HG03025 (cell line): Measurements from ENCODE around the gene SMARCC2.
"Not testable (repeated sequence)": the region's sequence is repeated elsewhere in the genome, so short reads cannot be mapped to it uniquely, and the experiment has no call there.

ENCODE experiments used
- ATAC-seq: cut with Tn5 transposase; IDR thresholded peaks from one replicate; pipeline ENCODE4 v1.9.1; 2021; ENCODE audit warnings: mild to moderate bottlenecking, moderate library complexity; ENCODE audit not compliant: unreplicated experiment, low FRiP score

Gene SMARCC2

GRCh38 chr12:56165369-56165768 lies 23.9 kb downstream of the SMARCC2 start:
- ATAC-seq = no peak

DNA sequence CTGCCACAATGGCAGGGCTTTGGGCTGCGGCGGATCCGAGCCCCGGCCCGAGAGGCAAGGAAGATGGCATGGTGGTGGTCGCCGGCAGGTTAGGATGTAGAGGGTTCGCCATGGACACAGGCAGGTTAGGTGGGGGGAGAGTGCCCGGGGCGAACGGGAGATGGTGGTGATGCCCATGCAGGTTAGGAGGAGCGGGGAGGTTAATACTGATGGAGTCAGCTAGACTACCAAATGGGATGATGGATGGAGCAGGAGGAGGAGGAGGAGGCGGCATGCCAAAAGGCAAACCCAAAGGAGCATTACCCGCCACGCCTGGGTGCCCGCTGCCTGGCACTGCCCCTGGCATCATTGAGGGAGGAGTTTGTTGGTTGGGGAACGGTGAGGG lies 24.9 kb downstream of the SMARCC2 start:
- no peak for ATAC-seq

DNA sequence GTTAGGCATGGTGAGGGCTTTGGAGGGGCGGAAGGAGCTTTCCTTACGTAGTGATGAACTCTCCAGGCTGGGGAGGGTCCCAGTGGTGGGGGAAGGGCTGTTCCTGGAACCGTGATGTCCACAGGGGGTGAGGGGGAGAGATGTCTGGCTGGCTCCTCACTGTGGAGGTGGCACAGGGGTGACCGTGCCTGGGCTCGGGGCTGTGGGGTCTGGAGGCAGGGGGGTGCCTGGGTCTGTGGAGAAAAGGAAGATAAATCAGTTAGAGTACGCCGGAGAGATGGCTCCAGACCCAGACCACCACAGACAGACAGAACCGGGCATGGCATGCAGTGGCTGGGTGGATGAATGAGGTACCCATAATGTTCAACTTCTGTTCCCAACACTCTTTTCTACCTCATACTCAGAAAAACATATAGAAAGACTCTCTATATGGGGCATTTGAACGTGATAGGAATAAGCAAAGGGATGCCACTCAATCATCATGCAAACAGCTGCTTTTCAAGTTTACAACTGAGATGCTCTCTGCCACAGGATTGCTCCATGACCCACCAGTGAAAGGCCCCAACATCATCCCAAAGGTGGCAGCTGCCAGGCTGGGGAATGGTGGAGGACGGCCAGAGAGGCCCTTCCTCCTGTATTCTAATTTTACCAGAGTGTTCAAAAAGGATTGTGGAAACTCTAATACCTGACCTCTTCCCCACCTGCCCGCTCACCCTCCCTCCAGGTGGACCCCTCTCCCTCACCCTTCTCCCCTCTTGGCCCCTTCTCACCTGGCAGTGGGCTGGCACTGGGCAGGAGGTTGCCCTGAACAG lies 25.5 kb downstream of the SMARCC2 start:
- ATAC-seq = no peak

DNA sequence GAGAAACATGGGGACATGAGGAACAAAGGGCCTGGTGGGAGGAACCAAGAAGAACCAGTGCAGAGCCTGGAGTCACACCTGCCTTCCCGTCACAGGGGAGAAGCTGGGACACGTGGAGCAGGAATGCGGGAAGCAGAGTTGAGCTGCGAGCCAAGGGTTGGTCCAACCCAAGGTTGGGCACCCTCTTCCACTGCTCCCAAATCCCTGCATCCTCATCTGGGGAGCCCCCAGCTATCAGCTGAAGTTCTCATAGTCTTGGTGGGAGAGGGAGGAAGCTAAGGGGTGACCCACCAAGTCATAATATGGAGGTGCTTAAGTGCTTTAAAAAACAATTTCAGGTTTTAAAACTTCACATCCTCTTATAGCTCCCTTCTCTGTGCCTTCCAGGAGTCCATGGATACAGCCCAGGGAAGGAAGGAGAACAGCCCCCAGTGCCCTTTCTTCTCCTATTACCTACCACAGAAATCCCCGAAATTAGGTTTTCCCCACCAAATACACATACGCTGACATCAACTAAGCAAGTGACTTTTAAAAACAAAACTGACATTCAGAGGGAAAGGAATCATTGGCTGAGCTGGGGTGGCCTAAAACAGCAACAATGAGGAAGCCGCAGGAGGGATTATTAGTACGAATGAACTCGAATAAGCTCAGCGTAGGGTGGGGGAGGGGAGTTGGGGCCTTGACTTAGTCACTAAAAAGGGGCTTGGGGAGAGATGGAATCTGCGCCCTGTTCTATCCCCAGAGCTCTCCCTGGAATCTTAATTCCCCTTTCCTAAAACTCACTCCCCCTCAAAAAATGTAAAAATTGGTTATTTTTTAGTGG lies 26.6 kb downstream of the SMARCC2 start:
- ATAC-seq = no peak

DNA sequence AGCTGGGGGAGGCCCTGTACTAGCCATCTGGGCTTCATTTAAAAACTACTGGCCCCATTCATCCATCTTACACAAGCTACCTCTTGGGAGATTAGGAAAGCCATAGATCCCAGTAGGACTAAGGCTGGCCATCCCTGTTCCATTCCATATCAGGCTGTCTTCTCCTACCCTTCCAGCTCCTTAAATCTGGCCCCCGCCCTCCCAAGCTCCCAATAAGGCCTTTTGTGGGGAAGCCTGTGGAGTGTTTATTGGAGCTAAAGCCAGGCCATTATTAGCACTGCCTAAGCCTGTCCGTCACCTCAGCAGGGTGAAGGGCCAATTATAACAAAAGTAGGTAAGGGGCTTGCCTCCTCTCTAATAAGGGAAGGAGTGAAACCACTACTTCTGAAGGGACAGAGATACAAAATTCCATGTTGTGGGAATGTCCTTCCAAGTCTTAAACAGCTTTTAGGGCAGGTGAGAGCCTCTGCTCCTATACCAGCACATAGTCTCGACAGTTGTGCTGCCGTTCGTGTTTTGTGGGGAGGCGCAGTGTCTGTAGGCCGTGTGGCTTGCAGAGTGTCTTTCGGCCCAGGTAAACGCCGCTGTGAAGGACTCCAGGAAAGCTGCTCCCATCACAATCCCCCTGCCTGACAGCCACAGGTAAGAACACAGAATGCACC lies 27.5 kb downstream of the SMARCC2 start:
- no peak for ATAC-seq

DNA sequence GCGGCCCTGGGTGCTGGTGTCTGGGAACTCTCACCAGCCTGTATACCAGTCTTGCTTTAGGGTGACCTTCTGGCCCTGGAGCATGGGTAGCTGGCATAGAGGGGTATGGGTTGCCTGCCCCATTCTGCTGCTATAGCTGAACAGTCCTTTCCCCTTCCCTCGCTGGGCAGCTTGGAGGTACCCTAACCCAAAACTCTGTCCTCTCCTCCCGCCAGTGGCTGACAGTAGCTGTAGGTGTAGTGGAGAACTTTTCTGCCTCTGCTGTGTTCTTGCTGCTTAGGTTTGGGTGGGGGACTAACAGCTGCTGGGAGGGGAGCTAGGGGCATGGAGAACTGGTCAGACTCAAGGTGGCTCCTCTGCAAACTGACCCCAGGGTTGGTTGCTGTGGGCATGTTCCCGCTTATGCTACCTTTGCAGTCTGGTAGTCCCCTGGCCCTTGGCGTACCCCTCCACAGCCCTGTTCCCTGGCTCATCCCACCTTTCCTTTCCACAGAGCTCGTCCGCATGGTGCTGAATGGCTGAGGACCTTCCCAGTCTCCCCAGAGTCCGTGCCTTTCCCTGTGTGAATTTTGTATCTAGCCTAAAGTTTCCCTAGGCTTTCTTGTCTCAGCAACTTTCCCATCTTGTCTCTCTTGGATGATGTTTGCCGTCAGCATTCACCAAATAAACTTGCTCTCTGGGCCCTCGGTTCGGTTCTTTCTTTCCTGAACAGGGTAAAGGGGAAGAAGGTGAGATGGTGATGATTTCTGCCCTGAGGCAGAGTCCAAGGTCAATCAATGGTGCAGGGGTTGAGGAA lies 28.2 kb downstream of the SMARCC2 start:
- ATAC-seq = no peak

DNA sequence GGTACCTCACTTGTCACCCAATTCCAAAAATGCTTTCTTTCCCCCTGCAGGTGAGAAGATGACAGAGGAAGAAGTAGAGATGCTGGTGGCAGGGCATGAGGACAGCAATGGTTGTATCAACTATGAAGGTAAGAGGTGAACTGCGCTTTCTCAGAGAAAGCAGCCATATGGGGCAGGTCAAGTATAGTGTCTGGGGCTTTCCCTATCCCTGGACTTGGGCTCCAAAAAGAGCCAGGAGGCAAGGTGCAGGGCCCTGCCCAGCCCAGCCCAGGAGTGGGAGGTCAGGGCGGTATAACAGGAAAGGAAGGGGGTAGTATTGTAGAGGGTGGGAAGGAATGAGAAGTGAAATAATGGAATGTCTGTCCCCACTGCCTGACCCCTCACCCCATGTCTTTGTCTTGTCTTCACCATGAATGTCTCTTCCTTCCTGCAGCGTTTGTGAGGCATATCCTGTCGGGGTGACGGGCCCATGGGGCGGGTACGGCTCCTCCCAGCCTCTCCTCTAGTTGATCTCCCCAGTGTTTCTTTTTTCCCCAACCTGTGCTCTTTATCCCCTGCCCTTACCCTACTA lies 29.0 kb downstream of the SMARCC2 start:
- no peak for ATAC-seq

GRCh38 chr12:56159482-56160192 lies 29.6 kb downstream of the SMARCC2 start:
- ATAC-seq = no peak

- ATAC-seq = no peak
These were observed 30.3 kb downstream of the SMARCC2 start for GRCh38 chr12:56158926-56159461.

- peak; percentile 65 for ATAC-seq
These were observed 31.0 kb downstream of the SMARCC2 start, which contains the start of gene MYL6 for GRCh38 chr12:56158029-56158925. MYL6 (plus strand) TSS chr12:56158359; CDS start chr12:56158402, 43 bp downstream.

GRCh38 chr12:56157201-56158028 lies 31.9 kb downstream of the SMARCC2 start:
- peak; percentile 26 for ATAC-seq

GRCh38 chr12:56156464-56157200 lies 32.7 kb downstream of the SMARCC2 start:
- not testable (repeated sequence) for ATAC-seq

DNA sequence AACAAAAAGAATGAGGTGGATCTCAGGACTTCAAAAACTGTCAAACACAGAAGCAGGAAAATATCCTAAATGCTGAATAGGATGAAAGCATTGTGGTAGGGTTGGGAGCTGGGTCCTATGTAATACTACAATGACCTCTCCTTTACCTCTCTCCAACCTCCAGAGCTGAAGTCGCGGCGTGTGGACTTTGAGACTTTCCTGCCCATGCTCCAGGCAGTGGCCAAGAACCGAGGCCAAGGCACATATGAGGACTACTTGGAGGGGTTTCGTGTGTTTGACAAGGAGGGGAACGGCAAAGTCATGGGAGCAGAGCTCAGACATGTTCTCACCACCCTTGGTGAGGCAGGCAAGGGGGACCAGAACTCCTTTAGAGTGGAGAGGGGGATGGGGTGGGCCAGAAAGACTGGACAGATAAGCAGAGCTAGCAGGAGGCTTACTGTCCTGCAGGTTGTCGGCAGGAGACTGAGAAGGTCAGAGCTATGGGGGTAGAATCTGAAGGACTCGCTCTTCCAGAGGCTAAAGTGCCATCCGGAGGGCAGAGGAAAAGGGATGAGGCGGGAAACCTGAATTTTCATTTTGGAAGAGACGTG lies 33.9 kb downstream of the SMARCC2 start:
- ATAC-seq = no peak

GRCh38 chr12:56154818-56155217 lies 34.5 kb downstream of the SMARCC2 start:
- no peak for ATAC-seq

DNA sequence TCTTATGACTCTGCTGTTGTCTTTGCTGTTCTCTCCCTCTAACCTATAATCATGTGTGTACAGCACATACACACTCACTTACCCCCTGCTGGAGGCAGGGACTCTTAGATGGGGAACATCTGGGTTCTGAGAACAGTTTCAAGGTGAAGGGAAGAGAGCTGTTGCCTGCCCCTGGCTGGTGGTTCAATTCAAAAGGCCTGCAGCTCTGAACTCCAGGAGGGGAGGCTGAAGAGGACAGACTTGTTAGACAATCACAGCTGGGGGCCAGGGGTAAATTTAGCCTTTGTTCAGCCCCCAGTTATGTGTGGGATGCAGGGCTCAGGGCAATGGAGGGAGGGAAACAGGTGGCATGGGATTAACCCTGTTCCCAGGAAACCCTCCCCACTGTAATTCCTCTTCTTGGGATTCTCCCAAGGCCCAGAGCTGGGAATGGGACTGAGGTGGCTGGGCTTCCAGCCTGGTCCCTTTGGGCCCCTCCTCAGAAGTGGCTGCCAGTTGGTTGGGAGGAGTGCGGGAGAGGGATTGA lies 35.0 kb downstream of the SMARCC2 start:
- ATAC-seq = no peak

DNA sequence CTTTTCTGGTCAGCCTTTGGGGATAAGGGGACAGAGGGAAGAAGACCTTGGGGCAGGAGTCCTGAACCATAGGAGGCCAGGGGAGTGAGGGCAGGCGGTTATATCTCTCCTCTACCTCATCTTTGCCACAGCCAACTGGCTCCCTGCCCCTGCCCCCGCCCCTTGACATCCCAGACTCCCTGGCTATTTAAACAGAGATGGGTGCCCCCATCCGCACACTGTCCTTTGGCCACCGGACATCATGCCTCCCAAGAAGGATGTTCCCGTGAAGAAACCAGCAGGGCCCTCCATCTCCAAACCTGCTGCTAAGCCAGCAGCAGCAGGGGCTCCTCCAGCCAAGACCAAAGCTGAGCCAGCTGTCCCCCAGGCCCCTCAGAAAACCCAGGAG lies 35.6 kb downstream of the SMARCC2 start:
- no peak for ATAC-seq
